Measurements from ENCODE around the gene AKR7A2. TPM values are rescaled to one million over a fixed set of nuclear protein-coding genes. Genes with fewer than 3 reads are reported as not detected.

Gene AKR7A2
- total RNA-seq, 1 donor from 2014 or later: 34.1 TPM

GRCh38 chr1:19344372-19344810 lies 32.4 kb upstream of the AKR7A2 start:
- H3K9me3 Mint-ChIP-seq (ENCODE audit: unreplicated experiment): no peaks in the 10 kb centered on the region
- no peak overlapping the region for H3K4me3 Mint-ChIP-seq (ENCODE audit: unreplicated experiment)
- H3K27me3 Mint-ChIP-seq (ENCODE audit: unreplicated experiment): peaks cover 6% of the 10 kb centered on the region
- H3K27ac Mint-ChIP-seq (ENCODE audit: unreplicated experiment): no peak overlapping the region
- TF ChIP-seq CTCF (IDR thresholded peaks at IDR 0.05; ENCODE audit: unreplicated experiment): peak; percentile 78
- peak; percentile 73 for DNase-seq (ENCODE audit: low spot score)
- peaks cover 31% of the 10 kb centered on the region for H3K36me3 Mint-ChIP-seq (ENCODE audit: low read depth, unreplicated experiment)
- H3K4me1 Mint-ChIP-seq (ENCODE audit: unreplicated experiment): no peaks in the 10 kb centered on the region

- H3K4me3 Mint-ChIP-seq (ENCODE audit: unreplicated experiment): no peak overlapping the region
- H3K9me3 Mint-ChIP-seq (ENCODE audit: unreplicated experiment): no peaks in the 10 kb centered on the region
- DNase-seq (ENCODE audit: low spot score): no peak
- H3K4me1 Mint-ChIP-seq (ENCODE audit: unreplicated experiment): no peaks in the 10 kb centered on the region
- peaks cover 4% of the 10 kb centered on the region for H3K27me3 Mint-ChIP-seq (ENCODE audit: unreplicated experiment)
- no peak for TF ChIP-seq CTCF (IDR thresholded peaks at IDR 0.05; ENCODE audit: unreplicated experiment)
- H3K27ac Mint-ChIP-seq (ENCODE audit: unreplicated experiment): no peak overlapping the region
- peaks cover 31% of the 10 kb centered on the region for H3K36me3 Mint-ChIP-seq (ENCODE audit: low read depth, unreplicated experiment)
Observed at GRCh38 chr1:19343617-19344350, 31.8 kb upstream of the AKR7A2 start.

GRCh38 chr1:19342894-19343616 lies 31.1 kb upstream of the AKR7A2 start:
- no peak overlapping the region for H3K27ac Mint-ChIP-seq (ENCODE audit: unreplicated experiment)
- no peaks in the 10 kb centered on the region for H3K9me3 Mint-ChIP-seq (ENCODE audit: unreplicated experiment)
- no peak for TF ChIP-seq CTCF (IDR thresholded peaks at IDR 0.05; ENCODE audit: unreplicated experiment)
- H3K27me3 Mint-ChIP-seq (ENCODE audit: unreplicated experiment): peaks cover 4% of the 10 kb centered on the region
- H3K4me3 Mint-ChIP-seq (ENCODE audit: unreplicated experiment): peak overlapping the region; percentile 76
- no peak for DNase-seq (ENCODE audit: low spot score)
- peaks cover 31% of the 10 kb centered on the region for H3K36me3 Mint-ChIP-seq (ENCODE audit: low read depth, unreplicated experiment)
- no peaks in the 10 kb centered on the region for H3K4me1 Mint-ChIP-seq (ENCODE audit: unreplicated experiment)

GRCh38 chr1:19342062-19342750 lies 30.3 kb upstream of the AKR7A2 start:
- DNase-seq (ENCODE audit: low spot score): no peak
- Mint-ChIP-seq H3K9me3 (ENCODE audit: unreplicated experiment) (no peaks in the 10 kb centered on the region), H3K27me3 (ENCODE audit: unreplicated experiment) (peaks cover 4% of the 10 kb centered on the region), H3K4me1 (ENCODE audit: unreplicated experiment) (no peaks in the 10 kb centered on the region), H3K4me3 (ENCODE audit: unreplicated experiment) (peak overlapping the region; percentile 76), H3K27ac (ENCODE audit: unreplicated experiment) (no peak overlapping the region), H3K36me3 (ENCODE audit: low read depth, unreplicated experiment) (peaks cover 24% of the 10 kb centered on the region)
- no peak for TF ChIP-seq CTCF (IDR thresholded peaks at IDR 0.05; ENCODE audit: unreplicated experiment)

Data from endothelial cell (in vitro differentiated cells).